OCI-M1 (cell line): Measurements from ENCODE around the gene RILPL1.
"Not testable (repeated sequence)": the region's sequence is repeated elsewhere in the genome, so short reads cannot be mapped to it uniquely, and the experiment has no call there.

Experiments used
- DNase-seq: peaks from one replicate; lab custom pipeline; 2025; lab: John Stamatoyannopoulos, UW

RILPL1 gene, protein sequence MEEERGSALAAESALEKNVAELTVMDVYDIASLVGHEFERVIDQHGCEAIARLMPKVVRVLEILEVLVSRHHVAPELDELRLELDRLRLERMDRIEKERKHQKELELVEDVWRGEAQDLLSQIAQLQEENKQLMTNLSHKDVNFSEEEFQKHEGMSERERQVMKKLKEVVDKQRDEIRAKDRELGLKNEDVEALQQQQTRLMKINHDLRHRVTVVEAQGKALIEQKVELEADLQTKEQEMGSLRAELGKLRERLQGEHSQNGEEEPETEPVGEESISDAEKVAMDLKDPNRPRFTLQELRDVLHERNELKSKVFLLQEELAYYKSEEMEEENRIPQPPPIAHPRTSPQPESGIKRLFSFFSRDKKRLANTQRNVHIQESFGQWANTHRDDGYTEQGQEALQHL

DNA sequence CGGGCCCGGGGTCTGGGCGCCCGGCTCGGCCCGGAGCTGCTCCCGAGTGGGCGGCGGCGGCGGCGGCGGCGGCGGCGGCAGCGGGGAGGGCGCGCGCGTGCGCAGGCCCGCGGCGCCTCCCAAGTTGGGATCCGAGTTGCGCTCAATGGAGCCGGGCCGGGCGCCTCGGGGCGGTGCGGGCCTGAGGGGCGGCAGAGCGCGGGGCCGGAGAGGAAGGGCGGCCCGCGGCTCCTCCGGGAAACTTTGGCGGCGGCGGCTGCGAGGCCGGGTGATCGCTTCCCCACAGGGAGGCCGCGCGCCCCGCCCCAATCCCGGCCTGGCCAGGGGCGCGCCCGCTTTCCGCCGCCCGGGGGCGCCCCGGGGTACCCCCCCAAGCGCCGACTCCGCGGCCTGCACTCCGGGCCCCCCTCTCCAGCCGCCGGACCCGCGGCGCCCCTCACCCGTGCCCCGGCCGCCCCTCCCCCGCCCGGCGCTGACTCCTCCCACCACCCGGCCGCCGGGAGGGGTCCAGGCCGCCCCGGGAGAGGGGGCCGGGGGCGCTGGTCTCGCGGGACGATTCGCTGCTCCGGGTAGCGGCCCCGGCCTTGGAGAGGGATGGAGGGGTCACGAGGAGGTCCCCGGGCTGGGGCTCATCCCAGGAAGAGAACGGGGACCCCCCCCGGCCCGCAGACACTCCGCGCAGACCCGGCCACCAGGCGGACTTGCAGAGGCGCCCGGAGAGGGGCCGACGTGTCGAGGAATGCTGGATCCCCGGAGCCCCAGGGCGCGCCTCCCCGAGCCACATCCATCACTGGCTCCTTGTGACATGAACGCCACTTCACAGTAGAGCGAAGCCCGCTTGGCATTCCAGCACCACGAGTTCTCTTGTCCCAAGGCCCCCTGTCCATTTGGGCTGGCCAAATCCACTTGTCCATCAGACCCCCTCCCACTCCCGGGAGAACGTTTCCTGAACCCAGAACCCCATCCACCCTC lies at the start of gene RILPL1:
RILPL1 (minus strand) TSS at position 48 of the 972 bp plus-strand sequence. CDS start 237 bp downstream, outside the sequence.
- DNase-seq: peak; percentile 52

DNA sequence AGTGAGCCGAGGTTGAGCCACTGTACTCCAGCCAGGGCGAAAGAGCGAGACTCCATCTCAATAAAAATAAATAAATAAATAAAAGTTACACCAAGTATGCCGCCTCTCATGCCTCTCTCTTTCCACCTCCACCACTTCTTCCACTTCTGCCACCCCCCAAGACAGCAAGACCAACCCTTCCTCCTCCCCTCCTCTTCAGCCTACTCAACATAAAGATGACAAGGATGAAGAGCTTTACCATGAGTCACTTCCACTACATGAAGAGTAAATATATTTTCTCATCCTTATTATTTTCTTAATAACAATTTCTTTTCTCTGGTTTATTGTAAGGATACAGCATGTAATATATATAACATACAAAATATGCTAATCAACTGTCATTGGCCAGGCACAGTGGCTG lies 47.3 kb upstream of the RILPL1 start:
- no peak for DNase-seq

DNA sequence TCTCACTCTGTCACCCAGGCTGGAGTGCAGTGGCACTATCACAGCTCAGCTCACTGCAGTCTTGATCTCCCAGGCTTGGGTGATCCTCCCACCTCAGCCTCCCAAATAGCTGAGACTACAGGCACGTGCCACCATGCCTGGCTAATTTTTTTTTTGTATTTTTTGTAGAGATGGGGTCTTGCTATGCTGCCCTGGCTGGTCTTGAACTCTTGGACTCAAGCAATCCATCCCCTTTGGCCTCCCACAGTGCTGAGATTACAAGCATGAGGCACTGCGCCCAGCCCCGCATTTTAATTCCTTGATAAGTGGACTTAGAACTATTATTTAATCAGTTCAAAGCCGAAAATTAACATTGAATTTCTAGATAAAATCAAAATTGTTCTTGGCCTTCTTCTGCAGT lies 45.3 kb upstream of the RILPL1 start:
- not testable (repeated sequence) for DNase-seq

DNA sequence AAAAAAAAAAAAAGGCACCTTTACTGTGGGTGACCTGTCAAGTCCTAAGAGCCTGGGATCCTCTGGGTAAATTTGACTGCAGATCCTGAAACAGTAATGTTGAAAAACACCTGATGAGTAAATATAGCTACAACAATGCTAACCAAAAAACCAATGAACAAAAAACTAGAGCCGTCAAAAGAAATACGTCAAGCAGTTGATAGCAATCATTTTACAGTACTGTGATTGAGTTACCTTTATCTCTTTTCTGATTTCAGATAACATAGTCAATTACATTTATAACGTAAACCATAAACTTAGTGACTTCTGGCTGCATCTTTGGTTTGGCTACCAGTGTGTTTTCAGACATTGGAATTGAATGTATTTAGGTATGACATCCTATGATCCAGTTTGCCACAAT lies 44.7 kb upstream of the RILPL1 start:
- no peak for DNase-seq

DNA sequence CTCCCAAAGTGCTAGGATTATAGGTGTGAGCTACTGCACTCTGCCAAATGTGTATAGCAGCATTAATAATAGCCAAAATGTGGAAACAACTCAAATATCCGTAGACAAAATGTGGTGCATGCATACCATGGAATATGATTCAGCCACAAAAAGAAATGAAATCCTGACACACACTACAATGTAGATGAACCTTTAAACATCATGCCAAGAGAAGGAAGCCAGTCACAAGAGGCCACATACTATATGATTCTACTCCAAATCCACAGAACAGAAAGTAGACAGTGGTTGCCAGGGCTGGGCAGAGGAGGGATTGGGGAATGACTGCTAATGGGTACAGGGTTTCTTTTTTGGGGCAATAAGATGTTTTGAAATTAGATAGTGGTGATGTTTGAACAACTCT lies 43.1 kb upstream of the RILPL1 start:
- no peak for DNase-seq

DNA sequence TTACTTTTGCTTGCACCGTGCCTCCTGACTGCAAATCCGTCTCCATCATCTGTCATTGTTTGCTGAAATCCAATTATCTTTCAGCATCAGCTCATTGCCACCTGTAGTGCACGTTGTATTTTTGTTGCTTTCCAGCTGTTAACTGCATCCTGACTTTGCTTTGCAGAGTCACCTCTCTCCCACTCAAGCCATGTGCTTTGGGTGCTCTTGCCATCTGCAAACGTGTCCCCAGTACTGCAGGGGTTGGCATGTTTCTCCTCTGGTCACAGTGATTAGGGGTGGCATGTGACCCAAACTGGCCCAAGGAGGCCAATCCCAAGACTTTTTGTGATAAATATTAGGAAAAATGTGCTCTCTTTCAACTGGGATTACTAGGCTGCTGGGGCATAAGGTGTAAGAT lies 40.4 kb upstream of the RILPL1 start:
- no peak for DNase-seq

DNA sequence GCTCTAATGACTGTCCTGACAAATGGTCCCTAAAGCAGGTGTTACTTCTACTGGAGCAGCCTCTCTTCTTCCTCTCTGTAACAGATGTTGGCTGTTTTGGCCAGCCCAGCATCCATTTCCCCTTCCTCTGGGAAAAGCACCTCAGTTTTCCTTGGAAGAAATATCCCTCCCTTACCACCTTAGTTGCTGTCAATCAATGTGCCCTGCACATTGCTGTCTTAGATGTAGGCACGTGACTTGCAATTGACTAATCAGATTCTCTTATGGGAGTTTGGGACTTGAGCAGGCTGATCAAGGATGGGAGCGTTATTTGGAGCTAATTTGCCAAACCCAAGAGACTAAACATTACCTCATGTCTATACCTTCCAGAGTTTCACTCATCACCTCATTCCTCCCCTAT lies 38.9 kb upstream of the RILPL1 start:
- DNase-seq: no peak

DNA sequence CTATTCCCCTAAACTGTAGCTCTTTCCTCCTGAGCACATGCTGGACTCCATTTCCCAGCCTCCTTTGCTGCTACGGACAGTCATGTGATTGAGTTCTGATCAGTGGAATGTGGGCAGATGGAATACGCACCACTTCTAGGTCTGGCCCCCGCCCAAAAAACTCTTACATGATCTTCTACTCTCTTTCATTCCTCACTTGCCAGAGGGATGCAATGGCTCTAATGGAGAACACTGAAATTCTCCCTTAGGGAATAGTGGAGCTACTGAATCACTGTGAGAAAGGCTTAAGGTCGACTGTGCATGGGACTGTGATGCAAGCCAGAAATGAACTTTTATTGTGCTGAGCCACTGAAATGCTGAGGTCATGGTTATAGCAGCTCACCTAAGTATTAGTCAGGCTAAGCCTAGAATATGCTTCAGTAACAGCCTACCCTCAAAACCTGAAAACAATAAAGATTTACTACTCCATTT lies 37.9 kb upstream of the RILPL1 start:
- peak; percentile 58 for DNase-seq

DNA sequence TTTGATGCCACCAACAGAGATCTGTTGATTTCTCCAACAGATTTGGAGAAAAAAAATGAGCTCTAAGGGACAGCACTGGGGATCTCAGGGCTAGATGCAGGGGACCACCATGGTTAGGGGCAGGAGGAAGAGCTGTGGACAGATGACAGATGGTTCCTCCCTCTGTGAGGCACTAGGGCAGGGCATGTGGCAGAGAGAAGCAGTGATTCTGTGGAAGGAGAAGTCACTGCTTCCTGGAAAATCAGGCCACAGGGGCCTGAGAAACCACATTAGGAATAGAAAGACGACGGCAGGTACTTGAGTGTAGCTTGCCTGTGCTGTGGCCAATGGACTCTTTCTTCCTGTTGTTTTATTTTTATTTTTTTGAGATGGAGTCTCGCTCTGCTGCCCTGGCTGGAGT lies 25.9 kb upstream of the RILPL1 start:
- DNase-seq: peak; percentile 25

DNA sequence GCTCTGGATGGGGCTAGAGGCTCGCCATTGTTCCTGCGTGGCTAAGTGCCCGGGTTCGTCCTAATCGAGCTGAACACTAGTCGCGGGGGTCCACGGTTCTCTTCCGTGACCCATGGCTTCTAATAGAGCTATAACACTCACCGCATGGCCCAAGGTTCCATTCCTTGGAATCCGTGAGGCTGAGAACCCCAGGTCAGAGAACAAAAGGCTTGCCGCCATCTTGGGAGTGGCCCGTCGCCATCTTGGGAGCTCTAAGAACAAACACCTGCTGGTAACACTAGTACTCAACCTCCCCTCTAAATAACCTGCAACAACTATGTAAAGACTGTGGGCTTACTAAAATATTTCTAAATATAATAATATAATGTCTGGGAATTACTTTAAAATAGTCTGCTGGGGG lies 25.0 kb upstream of the RILPL1 start:
- not testable (repeated sequence) for DNase-seq

DNA sequence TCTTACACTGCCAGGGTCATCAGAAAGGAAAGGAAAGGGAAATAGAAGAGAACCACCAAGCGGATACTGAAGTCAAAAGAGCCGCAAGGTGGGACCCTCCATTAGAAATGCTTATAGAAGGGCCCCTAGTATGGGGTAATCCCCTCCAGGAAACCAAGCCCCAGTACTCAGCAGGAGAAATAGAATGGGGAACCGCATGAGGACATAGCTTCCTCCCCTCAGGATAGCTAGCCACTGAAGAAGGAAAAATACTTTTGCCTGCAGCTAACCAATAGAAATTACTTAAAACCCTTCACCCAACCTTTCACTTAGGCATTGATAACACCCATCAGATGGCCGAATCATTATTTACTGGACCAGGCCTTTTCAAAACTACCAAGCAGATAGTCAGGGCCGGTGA lies 21.3 kb upstream of the RILPL1 start:
- not testable (repeated sequence) for DNase-seq

DNA sequence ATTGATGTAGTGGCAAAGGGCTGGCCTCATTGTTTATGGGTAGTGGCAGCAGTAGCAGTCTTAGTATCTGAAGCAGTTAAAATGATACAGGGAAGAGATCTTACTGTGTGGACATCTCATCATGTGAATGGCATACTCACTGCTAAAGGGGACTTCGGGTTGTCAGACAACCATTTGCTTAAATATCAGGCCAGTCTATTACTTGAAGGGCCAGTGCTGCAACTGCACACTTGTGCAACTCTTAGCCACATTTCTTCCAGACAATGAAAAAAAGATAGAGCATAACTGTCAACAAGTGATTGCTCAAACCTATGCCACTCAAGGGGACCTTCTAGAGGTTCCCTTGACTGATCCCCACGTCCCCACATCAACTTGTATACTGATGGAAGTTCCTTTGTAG lies 20.6 kb upstream of the RILPL1 start:
- DNase-seq: not testable (repeated sequence)

DNA sequence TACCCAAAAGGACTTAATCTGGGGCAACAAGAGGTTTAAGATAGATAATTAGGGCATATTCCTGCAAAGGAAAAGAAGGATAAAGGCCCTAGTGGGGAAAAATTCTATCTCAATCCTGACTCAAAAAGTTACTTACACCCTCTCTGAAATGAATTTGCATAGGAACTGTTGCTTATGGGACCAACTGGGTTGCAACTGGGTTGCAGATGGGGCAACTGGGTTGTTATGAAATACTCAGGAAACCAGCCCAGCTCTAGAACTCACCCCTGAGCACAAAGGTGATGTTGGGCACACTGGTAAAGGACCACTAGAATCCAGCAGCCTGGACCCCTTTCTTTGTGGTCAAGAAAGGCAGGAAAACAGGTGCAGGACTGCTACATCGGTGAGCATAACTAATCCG lies 17.2 kb upstream of the RILPL1 start:
- DNase-seq: no peak

DNA sequence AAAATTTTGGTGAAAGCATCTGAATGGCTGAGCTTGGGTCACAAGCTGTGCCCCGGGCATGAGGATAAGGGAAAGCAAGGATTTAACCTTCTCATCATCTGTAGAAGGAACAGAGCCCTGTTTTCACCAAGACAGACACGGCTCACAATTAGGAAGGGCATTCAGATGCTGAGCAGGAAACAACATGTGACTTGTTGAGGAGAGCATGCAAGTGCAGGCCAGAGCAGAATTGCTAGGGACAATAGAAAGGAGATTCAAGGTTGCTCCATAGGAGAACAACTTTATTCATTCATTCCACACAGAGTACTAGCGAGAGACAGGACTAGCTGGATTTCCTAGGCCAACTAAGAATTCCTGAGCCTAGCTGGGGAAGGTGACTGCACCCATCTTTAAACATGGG lies 14.6 kb upstream of the RILPL1 start:
- no peak for DNase-seq

DNA sequence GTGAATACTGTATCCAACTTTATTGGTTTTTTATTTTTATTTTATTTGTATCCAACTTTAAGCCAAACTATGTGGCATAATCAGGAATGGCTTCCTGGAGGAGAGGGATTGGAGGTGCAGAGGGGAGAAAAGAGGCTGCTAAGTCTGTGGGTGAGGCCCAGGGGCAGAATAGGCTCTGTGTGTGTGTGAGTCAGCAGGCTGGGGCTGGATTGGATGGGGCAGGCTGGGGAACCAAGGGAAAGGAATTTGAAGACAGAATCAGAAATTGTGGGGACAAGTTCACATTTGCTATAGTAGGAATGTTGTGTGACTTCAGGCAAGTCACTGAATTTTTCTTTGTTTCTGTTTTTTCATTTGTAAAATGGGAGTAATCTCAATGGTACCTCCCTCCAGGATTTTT lies 12.8 kb upstream of the RILPL1 start:
- no peak for DNase-seq

DNA sequence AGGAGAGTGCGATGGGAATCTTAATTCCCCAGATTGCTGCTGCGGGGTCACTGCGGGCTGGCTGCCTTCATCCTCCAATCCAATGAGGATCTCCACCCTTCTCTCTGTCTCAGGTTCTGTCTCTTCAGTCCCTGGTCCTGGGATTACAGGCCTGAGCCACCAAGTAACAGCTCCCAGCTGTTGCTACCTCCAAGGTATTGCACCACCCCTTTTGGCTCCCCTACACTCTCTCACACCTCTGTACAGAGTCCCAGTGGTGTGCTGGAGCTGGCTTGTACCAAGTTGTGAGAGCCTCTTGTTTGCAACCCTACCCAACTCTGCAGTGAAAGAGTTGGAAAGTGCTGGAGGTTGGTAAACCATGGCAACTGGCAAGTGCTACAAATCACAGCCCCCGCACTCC lies 10.0 kb upstream of the RILPL1 start:
- no peak for DNase-seq

DNA sequence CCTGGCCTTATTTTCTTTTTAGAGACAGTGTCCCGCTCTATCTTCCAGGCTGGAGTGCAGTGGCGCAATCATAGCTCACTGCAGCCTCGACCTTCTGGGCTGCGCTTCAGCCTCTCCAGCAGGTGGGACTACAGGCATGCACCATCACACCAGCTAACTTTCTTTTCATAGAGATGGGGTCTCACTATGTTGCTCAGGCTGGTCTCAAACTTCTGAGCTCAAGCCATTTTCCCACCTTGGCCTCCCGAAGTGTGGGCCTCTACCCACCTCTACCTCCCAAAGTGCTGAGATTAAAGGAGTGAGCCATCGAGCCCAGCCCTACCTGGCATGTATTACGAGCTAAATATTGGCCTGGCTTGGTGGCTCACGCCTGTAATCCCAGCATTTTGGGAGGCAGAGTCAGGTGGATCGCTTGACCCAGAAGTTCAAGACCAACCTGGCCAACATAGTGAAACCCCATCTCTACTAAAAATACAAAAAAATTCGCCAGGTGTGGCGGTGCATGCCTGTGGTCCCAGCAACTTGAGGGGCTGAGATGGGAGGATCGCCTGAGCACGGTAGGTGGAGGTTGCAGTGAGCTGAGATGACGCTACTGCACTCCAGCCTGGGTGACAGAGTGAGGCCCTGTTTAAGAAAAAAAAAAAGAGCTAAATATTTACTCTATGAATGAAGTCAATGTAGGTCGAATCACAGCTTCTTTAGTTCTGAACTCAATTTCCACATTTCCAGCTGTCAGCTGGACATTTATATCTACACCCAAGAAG lies 7.6 kb upstream of the RILPL1 start:
- DNase-seq: no peak

DNA sequence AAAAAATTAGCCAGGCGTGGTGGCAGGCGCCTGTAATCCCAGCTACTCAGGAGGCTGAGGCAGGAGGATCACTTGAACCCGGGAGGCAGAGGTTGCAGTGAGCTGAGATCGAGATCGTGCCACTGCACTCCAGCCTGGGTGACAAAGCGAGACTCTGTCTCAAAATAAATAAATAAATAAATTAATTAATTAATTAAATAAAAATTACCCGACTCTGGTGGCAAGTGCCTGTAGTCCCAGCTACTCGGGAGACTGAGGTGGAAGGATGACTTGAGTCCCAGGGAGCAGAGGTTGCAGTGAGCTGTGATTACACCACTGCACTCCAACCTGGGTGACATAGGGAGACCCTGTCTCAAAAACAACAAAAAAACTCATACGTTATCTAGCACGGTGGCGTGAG lies 2.4 kb upstream of the RILPL1 start:
- DNase-seq: not testable (repeated sequence)

DNA sequence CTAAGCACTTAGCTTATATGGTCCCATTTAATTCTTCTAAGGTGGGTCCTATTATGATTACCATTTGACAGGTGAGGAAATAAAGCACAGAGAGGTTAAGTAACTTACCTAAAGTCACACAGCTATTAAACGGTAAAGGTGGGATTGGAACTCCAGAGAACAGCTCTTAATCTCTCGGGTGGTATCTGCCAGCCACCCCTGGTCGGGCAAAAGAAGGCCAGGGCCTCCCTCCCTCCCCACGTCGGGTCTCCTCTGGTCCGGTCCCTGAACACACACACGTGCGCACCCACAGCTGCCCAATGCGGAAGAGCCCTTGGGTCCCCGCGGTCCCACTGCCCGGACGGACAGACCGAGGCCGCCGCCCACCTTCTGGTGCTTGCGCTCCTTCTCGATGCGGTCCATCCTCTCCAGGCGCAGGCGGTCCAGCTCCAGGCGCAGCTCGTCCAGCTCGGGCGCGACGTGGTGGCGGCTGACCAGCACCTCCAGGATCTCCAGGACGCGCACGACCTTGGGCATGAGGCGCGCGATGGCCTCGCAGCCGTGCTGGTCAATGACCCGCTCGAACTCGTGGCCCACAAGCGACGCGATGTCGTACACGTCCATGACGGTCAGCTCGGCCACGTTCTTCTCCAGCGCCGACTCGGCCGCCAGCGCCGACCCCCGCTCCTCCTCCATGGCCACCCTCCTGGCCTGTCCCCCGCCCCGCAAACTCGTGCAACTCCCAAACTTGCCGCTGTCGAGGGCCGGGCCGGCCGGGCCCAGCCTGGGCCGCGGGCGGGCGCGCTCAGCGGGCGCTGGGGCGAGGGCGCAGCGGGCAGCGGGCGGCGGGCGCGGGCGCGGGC lies 490 bp downstream of the RILPL1 start:
- no peak for DNase-seq

DNA sequence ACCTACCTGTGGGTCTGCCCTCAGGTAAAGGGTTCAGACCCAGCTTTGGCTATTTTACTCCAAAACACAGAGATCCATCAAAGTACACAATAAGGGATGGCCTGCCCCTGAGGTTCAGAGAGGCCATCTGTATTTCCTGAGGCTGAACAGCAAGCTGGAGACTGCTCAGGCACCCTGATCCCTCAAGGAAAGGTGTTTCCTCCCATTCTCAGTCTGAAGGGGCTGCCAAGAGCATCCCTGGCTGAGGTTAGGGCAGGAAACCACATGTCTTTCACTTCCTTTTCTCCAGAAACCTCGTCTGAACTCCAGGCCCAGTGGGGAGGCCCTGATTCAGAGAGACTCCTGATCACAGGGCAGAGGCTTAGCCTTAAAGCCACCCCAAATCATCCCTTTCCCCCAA lies 1.5 kb downstream of the RILPL1 start:
- peak; percentile 40 for DNase-seq

DNA sequence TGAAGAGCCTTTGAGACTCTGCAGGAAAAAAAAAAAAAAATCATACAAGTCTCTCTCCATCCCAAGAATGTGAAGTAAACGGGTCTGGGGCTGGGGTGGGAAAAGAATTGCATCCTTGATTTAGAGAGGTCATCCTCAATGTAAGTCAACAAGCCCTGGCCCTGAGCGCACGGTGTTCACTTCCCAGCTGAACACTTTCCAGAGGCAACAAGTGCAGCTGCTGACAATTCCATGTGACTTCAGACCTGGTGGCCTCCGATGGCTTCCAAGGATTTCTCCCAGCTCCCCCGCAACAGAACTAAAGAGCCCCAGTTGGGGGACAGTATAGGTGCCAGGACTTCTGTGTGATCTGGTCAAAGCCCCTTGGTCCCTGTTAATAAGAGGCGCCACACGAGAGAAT lies 2.4 kb downstream of the RILPL1 start:
- no peak for DNase-seq
